K562 (cell line): ENCODE results near the gene RPS19. TPM values are rescaled to one million over a fixed set of nuclear protein-coding genes. Genes with fewer than 3 reads are reported as not detected.
A peak's percentile ranks its signal among the peaks of the same experiment; 100 is the strongest.

Source experiments
- ATAC-seq: fragments of 200-7000 bp; cut with Tn5 transposase; 3 replicates; pipeline ENCODE4 v1.9.1; 2020; ENCODE audit warnings: moderate library complexity
- BruUV-seq: library from RNA; stranded (reverse); fragments of 400-500 nt; replicated peaks from 2 replicates; lab custom pipeline; 2021; lab: Mats Ljungman, UMichigan
- CTCF ChIA-PET: fragments of 300-600 bp; formaldehyde crosslinking; extraction: SDS; loops from one replicate; lab custom pipeline; 2021; ENCODE audit warnings: low intra/inter-chr PET ratio; lab: Yijun Ruan, JAX
- POLR2A ChIA-PET: fragments of 300-600, 350-650 bp; sonication (Branson Sonifier 250); formaldehyde crosslinking; extraction: SDS; loops from one replicate; lab custom pipeline; 2021; ENCODE audit warnings: antibody characterized with exemption, inconsistent platforms; lab: Yijun Ruan, JAX
- DNase-seq, 4 experiments: peaks; one replicate each; pipeline versions ENCODE4 v3.0.0 to v3.0.0-alpha.2; 2011 to 2018; ENCODE audit warnings: low spot score in 3 of 4, mixed read lengths in 3 of 4; ENCODE audit errors: extremely low read depth in 1 of 4
- FAIRE-seq: peaks from 2 replicates; lab custom pipeline; 2011; peaks lifted over from hg19 to GRCh38; lab: Jason Lieb, UNC
- H2AFZ ChIP-seq: 2 replicates; pipeline ENCODE4 v1.6.0; 2011; ENCODE audit warnings: low read depth, low read length, control low read depth, inconsistent platforms
- H3K27ac ChIP-seq: fragments of 200-600 bp; 3 replicates; pipeline ENCODE4 v1.8.0; 2011; ENCODE audit warnings: low read depth, mild to moderate bottlenecking, control low read depth, inconsistent platforms, low read length, moderate library complexity, mixed read lengths; ENCODE audit errors: extremely low read depth
- H3K27me3 ChIP-seq, 2 experiments: fragments of 300-600 bp in 1 of 2; 2 replicates in 1 of 2; 3 replicates in 1 of 2; pipeline versions ENCODE4 v1.6.0 to v1.8.0; 2011; ENCODE audit warnings: inconsistent platforms in 2 of 2, low read length in 2 of 2, mild to moderate bottlenecking in 1 of 2, mixed read lengths in 1 of 2, moderate library complexity in 1 of 2; ENCODE audit not compliant: control insufficient read depth in 2 of 2, insufficient read depth in 2 of 2
- H3K36me3 ChIP-seq: fragments of 300-600 bp; 3 replicates; pipeline ENCODE4 v1.8.0; 2011; ENCODE audit warnings: mild to moderate bottlenecking, low read length, inconsistent platforms; ENCODE audit not compliant: control insufficient read depth, insufficient read depth
- H3K4me1 ChIP-seq, 2 experiments: fragments of 200-600 bp in 1 of 2; replicated peaks in 1 of 2; 2 replicates in 1 of 2; 3 replicates in 1 of 2; pipeline versions ENCODE4 v1.5.1 to v1.8.0; 2011; ENCODE audit warnings: inconsistent platforms in 2 of 2, low read length in 2 of 2, mild to moderate bottlenecking in 1 of 2, mixed read lengths in 1 of 2, moderate library complexity in 1 of 2; ENCODE audit not compliant: control insufficient read depth in 2 of 2, insufficient read depth in 2 of 2
- H3K4me2 ChIP-seq: 2 replicates; pipeline ENCODE4 v1.6.1; 2011; ENCODE audit warnings: low read length, control low read depth, inconsistent platforms, mixed read lengths; ENCODE audit not compliant: insufficient read depth
- H3K4me3 ChIP-seq: fragments of 200-600 bp; sonication (generic), shearing (Covaris generic); 2 replicates; pipeline ENCODE4 v1.5.1; 2016; ENCODE audit warnings: control low read depth, inconsistent platforms
- H3K79me2 ChIP-seq: fragments of 200-600 bp; 3 replicates; pipeline ENCODE4 v1.8.0; 2011; ENCODE audit warnings: low read length, inconsistent platforms; ENCODE audit not compliant: control insufficient read depth, insufficient read depth
- H3K9ac ChIP-seq, 2 experiments: 2 replicates each; pipeline versions ENCODE4 v1.6.0 to v1.6.1; 2011; ENCODE audit warnings: low read depth in 2 of 2, low read length in 2 of 2, control low read depth in 1 of 2, inconsistent platforms in 1 of 2, mild to moderate bottlenecking in 1 of 2, mixed read lengths in 1 of 2; ENCODE audit not compliant: insufficient read depth in 1 of 2
- H3K9me1 ChIP-seq: one replicate; pipeline ENCODE4 v1.6.0; 2011; ENCODE audit warnings: inconsistent platforms, mild to moderate bottlenecking, low read length, moderate library complexity; ENCODE audit not compliant: control insufficient read depth, insufficient read depth
- H3K9me3 ChIP-seq: replicated peaks from 2 replicates; pipeline ENCODE4 v1.5.1; 2011; ENCODE audit warnings: low read depth, low read length, inconsistent platforms; ENCODE audit not compliant: control insufficient read depth, insufficient read depth
- H4K20me1 ChIP-seq: replicated peaks from 2 replicates; pipeline ENCODE4 v1.6.1; 2011; ENCODE audit warnings: low read length, inconsistent platforms, mixed read lengths; ENCODE audit not compliant: control insufficient read depth, insufficient read depth
- CHAMP1 ChIP-seq: fragments of 450-650 bp; IDR thresholded peaks from 2 replicates; pipeline ENCODE4 v1.6.1; 2016; ENCODE audit warnings: mild to moderate bottlenecking
- JUND ChIP-seq, 2 experiments: IDR thresholded peaks; 2 replicates in 1 of 2; 3 replicates in 1 of 2; pipeline ENCODE4 v1.6.1; 2011; ENCODE audit warnings: borderline replicate concordance in 2 of 2, low read depth in 2 of 2, low read length in 2 of 2, improper control_type of control experiment in 1 of 2, missing biosample characterization in 1 of 2, missing genetic modification characterization in 1 of 2, missing genetic modification reagents in 1 of 2
- PBX2 ChIP-seq, 2 experiments: IDR thresholded peaks in 1 of 2; conservative IDR thresholded peaks in 1 of 2; 2 replicates each; pipeline ENCODE4 v1.6.1; 2016; ENCODE audit warnings: low read depth in 2 of 2, mild to moderate bottlenecking in 1 of 2, missing compliant biosample characterization in 1 of 2, missing genetic modification characterization in 1 of 2, moderate library complexity in 1 of 2
- POLR2B ChIP-seq: fragments of 450-650 bp; IDR thresholded peaks from 2 replicates; pipeline ENCODE4 v1.6.1; 2018; ENCODE audit warnings: low read depth; ENCODE audit not compliant: partially characterized antibody
- ZNF398 ChIP-seq: fragments of 250-450 bp; sonication (Bioruptor Pico); IDR thresholded peaks from 2 replicates; pipeline ENCODE4 v1.8.0; 2021; ENCODE audit warnings: moderate library complexity, mild to moderate bottlenecking, inconsistent platforms
- ZNF780A ChIP-seq: fragments of 250-450 bp; sonication (Bioruptor Pico); IDR thresholded peaks from 2 replicates; pipeline ENCODE4 v1.5.0; 2021; ENCODE audit warnings: mild to moderate bottlenecking
- WGBS: fragments of 100-300 bp; shearing (Covaris generic); methylation state at CpG from one replicate; pipeline ENCODE4 v1.1.6; 2016; ENCODE audit warnings: low coverage, mixed read lengths; ENCODE audit not compliant: insufficient coverage; ENCODE audit errors: missing lambda C conversion rate; 5-methylcytosine and 5-hydroxymethylcytosine counted together
- in situ Hi-C: fragments of 300-500 bp; cut with MboI; formaldehyde crosslinking; loops from 4 replicates; pipeline ENCODE4 v1.15.0; 2018; ENCODE audit warnings: inconsistent platforms, mixed read lengths
- intact Hi-C: fragments of 100-400 bp; cut with micrococcal nuclease; formaldehyde crosslinking; loops from 2 replicates; pipeline ENCODE4 v1.14.2; 2022
- polyA plus RNA-seq, 8 experiments: library from polyadenylated mRNA; depleted of rRNA in 4 of 8; stranded (reverse) in 5 of 8; unstranded in 3 of 8; fragments of >200 nt; fragmentation: Nextera tagmentation in 2 of 8; fragmentation: Illumina TruSeq in 1 of 8; extraction: Ambion mirVana in 2 of 8; extraction: Trizol in 1 of 8; gene quantifications; 2 replicates each; pipeline versions ENCODE4 v1.2.1 to v1.2.3, GENCODE V29; 2011 to 2014; ENCODE audit warnings: inconsistent platforms in 1 of 8, missing spikeins in 1 of 8
- total RNA-seq, 7 experiments: library from RNA; depleted of rRNA in 6 of 7; stranded (reverse); fragments of >200 nt in 6 of 7; fragmentation: Illumina TruSeq in 2 of 7; extraction: Trizol in 2 of 7; gene quantifications; 2 replicates each; pipeline versions ENCODE4 v1.2.1 to v1.2.3, GENCODE V29; 2011 to 2021; ENCODE audit warnings: low replicate concordance in 1 of 7
- TF ChIP-seq, protein P1 (sequence below): fragments of 450-650 bp; IDR thresholded peaks from 2 replicates; pipeline ENCODE4 v1.6.1; 2017; ENCODE audit warnings: antibody characterized with exemption

The RPS19 gene
- total and polyA plus RNA-seq, 9 of the 15 experiments (the other 6 are each of a cell fraction or from before 2014, with no cell fraction given), result 1,964 to 3,408 (median 2,747) TPM

- Histone ChIP-seq H3K4me3 (no peak overlapping the region), H3K9me1 (no peaks in the 10 kb centered on the region), H3K36me3 (peaks cover 8% of the 10 kb centered on the region; the same call in 1 of the 3 replicates), H3K79me2 (no peaks in the 10 kb centered on the region), H3K9me3 (no peaks in the 10 kb centered on the region), H3K4me1 (peaks cover 0 to 31% of the 10 kb centered on the region in 2 experiments; a peak in 2 of 5 replicates), H3K4me2 (no peak overlapping the region), H3K27me3 (peaks cover 25 to 44% of the 10 kb centered on the region in 2 experiments), H3K9ac (no peak overlapping the region), H3K27ac (no peak overlapping the region), H2AFZ (no peak overlapping the region), H4K20me1 (peaks cover 25% of the 10 kb centered on the region; the same call in 1 of the 2 replicates)
- intact Hi-C loops, result no loop called here
- DNase-seq, result peak in 1 of 4 experiments; percentile 14
- ChIA-PET CTCF (no interaction called here), POLR2A (interaction anchor here (0.6 to 1.4 kb wide), 5 partner anchors 10 to 129 kb away, joined by 3 to 4 read pairs (median 4); no protein-coding TSS in a partner anchor)
- no peak; the same call in 2 of the 3 replicates for ATAC-seq
- in situ Hi-C loops, result no loop called here
- no peak for FAIRE-seq
- WGBS, result 16% methylated on average over 13 of the region's 13 CpGs
- BruUV-seq, result no TSS peak
- TF ChIP-seq ZNF398, result no peak
- no peak for TF ChIP-seq POLR2B
- TF ChIP-seq JUND (IDR thresholded peaks at IDR 0.05; ENCODE audit: borderline replicate concordance, low read depth, low read length), result no peak
- no peak for TF ChIP-seq JUND (tag; IDR thresholded peaks at IDR 0.05; ENCODE audit: borderline replicate concordance, low read depth, low read length)
- no peak for TF ChIP-seq CHAMP1
- TF ChIP-seq, protein P1, sequence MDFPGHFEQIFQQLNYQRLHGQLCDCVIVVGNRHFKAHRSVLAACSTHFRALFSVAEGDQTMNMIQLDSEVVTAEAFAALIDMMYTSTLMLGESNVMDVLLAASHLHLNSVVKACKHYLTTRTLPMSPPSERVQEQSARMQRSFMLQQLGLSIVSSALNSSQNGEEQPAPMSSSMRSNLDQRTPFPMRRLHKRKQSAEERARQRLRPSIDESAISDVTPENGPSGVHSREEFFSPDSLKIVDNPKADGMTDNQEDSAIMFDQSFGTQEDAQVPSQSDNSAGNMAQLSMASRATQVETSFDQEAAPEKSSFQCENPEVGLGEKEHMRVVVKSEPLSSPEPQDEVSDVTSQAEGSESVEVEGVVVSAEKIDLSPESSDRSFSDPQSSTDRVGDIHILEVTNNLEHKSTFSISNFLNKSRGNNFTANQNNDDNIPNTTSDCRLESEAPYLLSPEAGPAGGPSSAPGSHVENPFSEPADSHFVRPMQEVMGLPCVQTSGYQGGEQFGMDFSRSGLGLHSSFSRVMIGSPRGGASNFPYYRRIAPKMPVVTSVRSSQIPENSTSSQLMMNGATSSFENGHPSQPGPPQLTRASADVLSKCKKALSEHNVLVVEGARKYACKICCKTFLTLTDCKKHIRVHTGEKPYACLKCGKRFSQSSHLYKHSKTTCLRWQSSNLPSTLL, result no peak
- TF ChIP-seq PBX2 (CRISPR knock-in tag; IDR thresholded peaks at IDR 0.05; ENCODE audit: low read depth), result no peak
- TF ChIP-seq PBX2 (tag; conservative IDR thresholded peaks at IDR 0.05; ENCODE audit: low read depth), result no peak
- no peak for TF ChIP-seq ZNF780A (CRISPR knock-in tag)
These were observed 51.2 kb downstream of the RPS19 start for GRCh38 chr19:41910992-41911888.
